ENCODE results near the gene GPR179. TPM values are rescaled to one million over a fixed set of nuclear protein-coding genes. Genes with fewer than 3 reads are reported as not detected.
A peak's percentile ranks its signal among the peaks of the same experiment; 100 is the strongest.
"Not testable (repeated sequence)": the region's sequence is repeated elsewhere in the genome, so short reads cannot be mapped to it uniquely, and the experiment has no call there.

Gene GPR179
- polyA plus RNA-seq, 1 donor = 0.94 TPM

GRCh38 chr17:38322897-38323296, 20.9 kb downstream of the GPR179 start:
- DNase-seq = no peak

- peak; percentile 38 for DNase-seq
These were observed 21.5 kb downstream of the GPR179 start for GRCh38 chr17:38322156-38322779.

DNA sequence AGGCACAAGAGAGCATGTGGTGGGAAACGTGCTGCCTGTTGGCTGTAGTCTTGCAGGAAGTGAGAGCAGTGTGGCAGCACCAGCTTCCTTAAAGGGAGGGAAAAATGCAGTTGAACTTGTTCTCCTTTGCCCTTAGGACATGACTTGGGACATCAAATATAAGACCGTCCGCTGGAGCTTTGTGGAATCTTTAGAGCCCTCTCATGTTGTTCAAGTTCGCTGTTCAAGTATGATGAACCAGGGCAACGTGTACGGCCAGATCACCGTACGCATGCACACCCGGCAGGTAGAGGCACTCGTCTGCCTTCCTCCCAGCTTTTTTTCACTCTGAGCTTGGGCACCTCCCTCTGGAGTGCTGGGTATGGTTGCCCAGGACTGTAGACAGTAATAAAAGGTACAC, 23.3 kb downstream of the GPR179 start:
- no peak for DNase-seq

GRCh38 chr17:38317081-38317480, 26.7 kb downstream of the GPR179 start:
- DNase-seq = no peak

DNA sequence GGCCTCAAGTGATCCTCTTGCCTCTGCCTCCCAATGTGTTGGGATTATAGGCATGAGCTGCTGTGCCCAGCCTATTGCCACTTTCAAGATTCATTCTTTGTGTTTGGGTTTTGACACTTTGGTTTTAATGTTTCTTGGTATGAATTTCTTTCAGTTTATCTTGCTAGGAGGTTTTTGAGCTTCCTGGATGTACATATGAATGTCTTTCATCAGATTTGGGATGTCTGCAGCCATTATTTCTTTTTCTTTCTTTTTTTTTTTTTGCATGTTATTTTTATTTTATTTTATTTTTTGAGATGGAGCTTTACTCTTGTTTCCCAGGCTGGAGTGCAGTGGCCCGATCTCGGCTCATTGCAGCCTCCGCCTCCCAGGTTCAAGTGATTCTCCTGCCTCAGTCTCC, 28.3 kb downstream of the GPR179 start:
- no peak for DNase-seq

- peak; percentile 98 for DNase-seq
These were observed 46.8 kb downstream of the GPR179 start, which contains the start of gene MRPL45 for GRCh38 chr17:38296834-38297517. MRPL45 (plus strand) TSS chr17:38297168; CDS start chr17:38297184, 16 bp downstream.

DNA sequence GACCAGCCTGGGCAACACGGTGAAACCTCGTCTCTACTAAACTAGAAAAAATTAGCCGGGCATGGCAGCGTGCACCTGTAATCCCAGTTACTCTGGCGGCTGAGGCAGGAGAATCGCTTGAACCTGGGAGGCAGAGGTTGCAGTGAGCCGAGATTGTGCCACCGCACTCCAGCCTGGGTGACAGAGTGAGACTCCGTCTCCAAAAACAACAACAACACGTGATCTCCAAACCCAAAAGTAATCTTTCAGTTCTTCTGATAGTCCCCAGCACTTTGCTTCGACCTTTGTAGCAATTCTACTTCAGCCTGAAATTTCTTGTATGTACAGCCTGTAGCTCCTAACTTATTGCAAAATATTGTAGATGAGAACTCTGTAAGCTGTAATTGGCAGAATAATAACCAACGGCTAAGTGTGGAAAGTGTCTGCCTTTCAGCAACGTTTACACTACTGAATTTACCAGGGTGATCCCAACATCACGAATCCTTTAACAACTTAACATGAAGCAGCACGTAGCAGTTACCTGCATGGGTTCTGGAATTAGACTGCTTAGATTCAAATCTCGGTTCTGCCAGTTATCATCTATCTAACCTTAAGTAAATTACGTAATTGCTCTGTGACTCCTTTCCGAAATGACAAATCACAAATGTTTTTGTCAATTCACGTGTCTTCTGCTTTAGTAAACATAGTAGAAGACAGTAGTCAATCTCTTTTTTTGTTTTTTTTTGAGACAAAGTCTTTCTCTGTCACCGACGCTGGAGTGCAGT, 48.0 kb downstream of the GPR179 start:
- not testable (repeated sequence) for DNase-seq

DNA sequence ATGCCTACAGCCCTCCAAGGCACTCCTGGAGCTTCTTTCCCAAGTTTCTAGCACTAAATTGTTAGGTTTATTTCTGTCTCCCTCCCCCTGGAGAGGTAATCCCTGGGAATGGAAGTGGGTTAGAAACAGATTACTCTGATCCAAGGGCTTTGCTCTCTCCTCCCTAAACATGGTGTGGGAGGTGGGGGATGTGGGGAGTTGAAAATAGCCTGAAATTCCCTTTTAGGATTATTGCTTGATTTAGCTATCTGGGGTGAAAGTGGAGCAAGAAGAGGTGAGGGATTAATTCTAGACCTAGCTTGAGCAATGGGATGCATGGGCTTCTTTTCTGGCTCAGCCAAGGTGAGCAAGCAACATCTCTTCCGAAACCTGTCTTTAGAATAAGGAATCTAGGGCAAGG, 54.0 kb downstream of the GPR179 start:
- not testable (repeated sequence) for DNase-seq

DNA sequence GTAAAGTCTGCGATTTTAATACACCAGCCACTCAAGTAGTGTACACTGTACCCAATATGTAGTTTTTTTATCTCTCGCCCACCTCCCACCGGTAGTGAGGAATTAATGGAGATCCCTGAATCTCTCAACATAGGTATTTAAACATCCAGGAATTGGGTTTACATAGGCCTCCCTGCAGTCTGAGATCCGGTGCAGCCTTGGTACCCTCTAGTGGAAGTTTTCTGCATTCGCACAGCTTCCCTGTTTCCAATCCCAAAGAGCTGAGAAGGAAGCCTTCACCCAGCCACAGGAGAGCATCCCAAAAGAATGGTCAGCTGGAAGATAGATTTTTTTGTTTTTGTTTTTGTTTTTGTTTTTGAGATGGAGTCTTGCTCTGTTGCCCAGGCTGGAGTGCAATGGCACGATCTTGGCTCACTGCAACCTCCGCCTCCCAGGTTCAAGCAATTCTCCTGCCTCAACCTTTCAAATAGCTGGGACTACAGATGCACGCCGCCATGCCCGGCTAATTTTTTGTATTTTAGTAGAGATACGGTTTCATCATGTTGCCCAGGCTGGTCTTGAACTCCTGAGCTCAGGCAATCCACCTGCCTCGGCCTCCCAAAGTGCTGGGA, 55.4 kb downstream of the GPR179 start:
- not testable (repeated sequence) for DNase-seq

- peak; percentile 43 for DNase-seq
These were observed 57.2 kb downstream of the GPR179 start for GRCh38 chr17:38286501-38287091.

DNA sequence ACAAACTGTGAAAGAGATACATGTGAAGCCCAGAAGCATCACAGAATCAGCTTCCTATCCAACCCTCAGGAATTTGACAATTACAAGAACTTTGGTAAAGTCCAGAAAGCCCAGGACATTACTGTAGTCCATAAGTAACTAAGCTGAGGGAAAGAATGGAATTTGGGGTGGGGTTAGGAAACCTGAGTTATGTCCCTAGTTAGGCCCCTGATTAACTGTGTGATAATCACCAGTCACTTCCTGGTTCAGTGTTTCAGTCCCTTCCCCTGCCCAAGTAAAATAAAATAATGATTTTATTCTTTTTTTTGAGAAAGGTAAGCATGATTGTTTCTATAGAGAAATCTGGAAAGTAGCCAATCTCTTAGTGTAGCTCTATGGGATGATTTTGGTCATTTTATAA, 57.8 kb downstream of the GPR179 start:
- DNase-seq = not testable (repeated sequence)

Other genes with a start within 250 kb of the GPR179 start
- gene TBC1D3E, start 216.0 kb downstream of the GPR179 start, polyA plus RNA-seq (ENCODE audit: insufficient read length) = not detected
- gene TBC1D3, start 151.4 kb downstream of the GPR179 start, polyA plus RNA-seq (ENCODE audit: insufficient read length) = 0.34 TPM
- gene MRPL45, start 46.8 kb downstream of the GPR179 start, polyA plus RNA-seq (ENCODE audit: insufficient read length) = 60.5 TPM
- 15.4 TPM for gene SOCS7, start 7.9 kb upstream of the GPR179 start, polyA plus RNA-seq (ENCODE audit: insufficient read length)
- 47.9 TPM for gene ARHGAP23, start 84.5 kb upstream of the GPR179 start, polyA plus RNA-seq (ENCODE audit: insufficient read length)

Measured in hindlimb muscle (tissue), 1 donor.